GM19240 (cell line): ENCODE data around the gene NRAP.

Source experiments
- DNase-seq: peaks from one replicate; pipeline ENCODE4 v3.0.0; 2011; ENCODE audit warnings: low spot score; ENCODE audit not compliant: insufficient read length

The NRAP gene

DNA sequence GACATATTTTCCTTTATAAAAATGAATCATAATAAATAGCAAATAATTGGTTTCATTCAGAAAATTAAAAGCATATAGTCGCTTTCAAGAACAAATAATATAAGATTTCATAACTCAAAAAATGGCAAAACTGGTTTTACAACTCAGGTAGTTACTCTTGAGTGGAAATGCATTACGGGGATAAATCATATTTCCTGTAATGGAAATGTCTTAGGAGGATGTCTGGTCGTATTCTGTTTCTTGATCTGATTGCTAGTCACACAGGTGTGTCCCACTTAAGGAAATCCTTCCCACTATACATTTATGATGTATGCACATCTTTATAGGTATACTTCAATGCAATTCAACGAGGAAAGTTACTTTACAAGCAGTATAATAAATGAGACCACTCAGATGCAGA lies 20.7 kb downstream of the NRAP start:
- DNase-seq: no peak

DNA sequence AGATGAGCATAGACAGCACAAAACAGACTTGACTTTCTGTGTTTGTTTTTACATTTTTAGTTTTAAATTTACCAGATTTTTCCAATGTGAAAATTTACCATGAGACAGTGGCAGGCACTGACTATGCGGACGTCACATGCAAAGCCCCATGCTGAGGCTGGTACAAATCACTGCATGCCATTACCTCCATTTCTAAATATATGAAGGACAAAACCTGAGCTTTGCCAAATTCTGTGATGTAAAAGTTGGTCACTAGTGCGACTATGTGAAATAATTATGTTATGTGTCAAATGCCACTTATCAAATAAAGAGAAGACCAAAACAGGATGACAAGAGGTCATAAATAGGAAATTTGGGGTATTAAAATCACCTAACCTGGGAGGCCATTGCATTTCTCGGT lies 22.1 kb downstream of the NRAP start:
- DNase-seq: no peak

DNA sequence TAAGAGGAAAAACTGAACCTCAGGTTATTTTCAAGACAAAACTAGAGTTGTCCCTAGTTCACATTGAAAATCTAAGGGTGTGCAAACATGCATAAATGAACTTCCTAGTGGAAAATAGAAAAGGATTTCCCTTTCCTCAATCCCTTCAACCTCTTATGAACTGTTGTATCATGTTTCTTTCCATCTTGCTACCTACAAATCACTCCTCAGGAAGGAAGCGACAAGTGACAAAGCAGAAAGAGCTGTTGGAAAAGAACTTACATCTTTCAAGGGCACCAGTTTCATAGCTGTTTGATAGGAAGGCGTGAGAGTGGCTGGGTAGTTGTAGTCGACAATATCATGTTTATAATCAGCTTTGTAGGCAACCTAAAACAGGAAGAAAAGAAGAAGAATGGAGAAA lies 23.9 kb downstream of the NRAP start:
- DNase-seq: no peak

DNA sequence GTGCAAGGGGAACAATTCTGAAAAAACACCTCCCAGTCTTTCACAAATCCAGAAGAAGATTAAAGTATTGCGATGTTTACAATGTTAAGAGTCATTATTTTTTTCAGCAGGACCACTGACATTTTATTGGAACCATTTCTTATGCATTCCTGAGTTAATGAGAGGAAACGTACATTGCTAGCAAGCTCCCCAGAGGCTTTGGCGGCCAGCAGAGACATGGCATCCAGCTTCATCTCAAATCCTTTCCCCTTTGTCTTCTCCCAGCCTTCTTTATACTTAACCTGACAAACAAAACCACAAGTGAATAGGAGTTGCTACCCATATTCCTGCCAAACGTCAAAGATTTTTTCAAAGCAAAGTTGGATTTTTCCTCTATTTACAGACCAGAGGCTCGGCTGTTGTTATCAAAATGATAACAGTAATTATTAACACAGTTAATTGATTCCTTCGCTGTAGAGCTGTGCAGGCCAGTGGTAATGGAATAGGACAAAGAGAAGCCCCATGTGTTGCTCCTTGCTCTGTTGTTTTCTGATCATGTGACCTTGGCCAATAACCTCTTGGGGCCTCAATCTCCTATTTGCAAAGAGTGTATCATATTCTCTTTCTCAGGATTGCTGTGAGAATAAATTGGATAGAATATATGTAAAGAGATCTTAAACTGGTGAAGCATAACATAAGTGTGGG lies 32.0 kb downstream of the NRAP start:
- DNase-seq: no peak

DNA sequence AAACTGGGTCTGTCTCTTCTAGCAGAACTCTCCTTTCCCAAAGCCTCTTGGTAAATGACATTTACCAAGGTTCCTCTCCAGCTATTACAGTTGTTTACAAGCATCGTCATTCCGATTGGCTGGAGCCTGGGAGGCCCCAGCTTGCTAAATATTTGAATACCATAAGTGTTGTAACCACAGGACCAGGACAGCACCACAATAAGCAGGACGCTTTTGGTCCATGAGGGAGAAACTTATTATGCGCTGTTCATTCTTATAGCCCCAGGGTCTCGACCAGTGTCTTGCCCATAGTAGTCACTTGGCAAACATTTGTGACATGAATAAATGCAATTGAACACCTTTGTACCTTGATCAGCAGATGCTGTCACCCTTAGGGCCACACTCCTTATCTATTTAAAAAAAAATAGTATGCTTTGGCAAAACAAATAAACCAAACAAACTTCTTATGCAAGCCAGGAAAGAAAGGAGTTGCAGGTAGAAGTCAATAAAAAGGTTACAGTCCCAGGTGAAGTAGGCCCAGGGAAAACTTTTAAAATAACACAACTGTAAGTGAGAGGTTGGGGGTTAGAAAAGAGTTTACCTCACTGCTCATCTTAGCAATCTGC lies 32.8 kb downstream of the NRAP start:
- DNase-seq: no peak

DNA sequence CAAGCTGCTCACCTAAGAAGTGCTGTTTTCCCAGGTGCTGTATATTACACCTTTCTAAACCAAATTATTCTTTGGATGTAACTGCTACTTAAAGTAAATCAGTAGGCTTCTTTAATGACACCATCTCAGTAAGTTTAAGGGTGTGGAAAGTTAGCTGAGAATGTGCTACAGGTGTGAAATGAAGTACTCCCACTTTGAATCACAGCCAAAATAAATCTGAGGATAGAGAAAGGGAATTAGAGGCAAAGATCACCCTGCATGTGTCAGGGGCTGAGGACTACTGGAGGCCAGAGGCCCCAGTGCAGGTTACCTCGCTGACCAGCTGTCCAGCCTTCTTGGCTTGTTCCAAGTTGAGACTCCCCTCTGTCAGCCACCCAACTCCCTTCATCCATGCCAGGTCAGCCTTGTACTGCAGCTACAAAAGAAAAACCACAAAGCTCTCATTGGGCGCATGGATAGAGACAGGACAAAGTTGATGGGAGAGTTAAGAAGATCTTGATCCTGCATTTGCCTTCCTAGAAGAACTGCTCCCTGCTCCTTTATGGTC lies 35.2 kb downstream of the NRAP start:
- no peak for DNase-seq

DNA sequence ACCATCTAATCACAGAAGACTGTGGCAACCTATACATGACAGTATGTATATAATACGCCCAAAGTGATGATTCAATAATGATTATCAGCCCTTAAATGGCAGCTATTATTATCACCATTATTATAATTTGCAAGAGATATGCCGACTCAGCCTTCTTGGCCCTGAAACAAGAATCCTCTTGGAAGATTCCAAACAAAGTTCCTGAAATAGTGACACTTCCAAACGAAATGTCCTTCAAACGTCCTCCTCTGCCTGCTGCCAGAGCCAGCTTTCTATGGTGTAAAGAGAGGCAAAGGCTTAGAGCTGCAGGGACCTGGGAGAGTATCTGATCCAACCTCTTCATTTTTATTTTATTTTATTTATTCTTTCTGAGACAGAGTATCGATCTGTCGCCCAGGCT lies 36.0 kb downstream of the NRAP start:
- DNase-seq: no peak

DNA sequence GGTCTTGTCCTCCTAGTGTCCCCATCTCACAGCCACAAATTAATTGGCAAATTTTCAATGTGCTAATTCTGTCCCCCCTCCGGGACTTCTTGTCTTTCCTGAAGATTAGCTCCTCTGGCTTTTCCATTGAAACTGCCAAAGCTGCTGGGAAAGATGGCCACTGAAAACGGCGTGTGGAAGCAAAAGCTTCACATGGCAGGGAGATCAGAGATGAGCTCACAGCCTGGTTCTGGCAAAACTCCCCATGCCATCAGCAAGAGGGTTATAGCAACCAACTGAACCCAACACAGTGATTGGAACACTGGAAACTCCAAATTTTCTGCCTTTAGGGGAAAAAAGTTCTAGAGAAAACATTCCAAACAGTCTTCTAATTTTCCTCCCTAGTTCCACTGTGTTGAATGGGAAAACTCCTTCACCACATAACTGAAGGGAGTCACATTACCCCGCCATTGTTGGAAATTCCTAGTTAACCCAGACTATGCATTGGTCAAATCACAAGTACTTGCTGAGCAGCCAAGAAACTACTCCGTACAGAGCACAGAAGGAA lies 37.0 kb downstream of the NRAP start:
- DNase-seq: no peak

DNA sequence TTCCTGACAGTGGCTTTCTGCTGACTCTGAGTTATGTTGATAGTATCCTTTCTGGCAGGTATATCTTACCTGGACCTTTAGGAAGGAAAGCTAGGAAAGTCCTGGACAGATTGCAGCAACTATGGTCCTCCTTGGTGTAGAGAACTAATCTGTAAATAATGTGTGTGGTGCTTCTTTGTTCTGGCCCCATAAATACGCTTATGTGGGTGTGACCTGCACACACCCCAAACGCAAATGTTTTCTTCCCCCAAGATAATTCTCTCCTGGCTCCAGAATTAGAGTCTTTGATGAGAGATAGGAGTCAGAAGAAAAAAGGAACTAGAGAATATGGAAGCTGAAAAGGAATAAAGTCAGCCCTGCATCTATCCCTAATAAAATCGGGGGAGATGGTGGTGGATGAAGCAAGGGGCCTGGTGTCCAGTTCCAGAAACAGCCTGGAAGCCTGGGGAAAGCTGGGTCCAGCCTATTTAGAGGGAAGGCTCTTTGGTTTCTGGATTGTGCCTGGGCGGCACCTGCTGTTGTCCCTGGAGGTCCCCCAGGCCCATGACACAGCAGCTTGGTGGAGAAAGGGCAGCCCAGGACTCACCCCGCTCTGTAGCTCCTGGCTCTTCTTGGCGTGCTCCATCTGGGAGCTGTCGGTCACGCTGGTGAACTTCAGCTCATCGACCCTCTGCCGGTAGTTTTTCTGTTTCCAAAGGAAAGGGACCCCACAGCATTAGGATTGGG lies 38.2 kb downstream of the NRAP start:
- DNase-seq: no peak

DNA sequence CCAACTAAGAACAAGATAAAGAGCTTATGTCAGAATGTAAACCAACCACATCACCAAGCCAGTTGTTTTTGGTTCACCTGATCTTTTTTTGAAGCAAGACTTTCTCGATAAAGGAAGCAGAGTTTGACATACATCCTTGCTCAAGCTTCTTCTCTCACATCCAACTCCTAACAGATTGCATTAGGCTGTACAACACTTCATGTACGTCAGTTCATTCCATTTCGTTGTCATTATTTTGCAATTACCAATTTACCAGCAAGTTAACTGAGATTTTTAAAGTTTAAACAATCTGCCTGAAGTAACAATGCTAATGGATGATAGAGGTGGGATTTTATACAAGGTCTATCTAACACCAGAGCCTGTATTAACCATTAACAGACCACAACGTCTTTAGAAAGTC lies 41.0 kb downstream of the NRAP start:
- DNase-seq: no peak

DNA sequence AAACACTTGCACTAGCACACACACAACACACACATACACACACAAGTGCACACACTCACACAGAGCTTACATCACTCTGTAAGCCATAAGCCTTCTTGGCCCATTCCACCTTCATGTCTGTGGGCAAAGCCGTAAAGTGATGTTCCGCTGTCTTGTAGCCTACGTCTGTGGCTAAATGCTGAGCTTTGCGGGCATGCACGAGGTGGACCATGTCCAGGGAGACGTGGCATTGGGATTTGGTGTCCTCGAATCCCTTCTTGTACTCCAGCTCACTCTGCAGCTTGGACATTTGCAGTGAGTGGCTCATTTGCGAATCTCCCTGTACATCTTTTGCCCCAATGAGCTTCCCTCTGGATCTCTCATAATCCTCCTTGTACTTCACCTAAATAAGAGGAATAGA lies 42.0 kb downstream of the NRAP start:
- no peak for DNase-seq

DNA sequence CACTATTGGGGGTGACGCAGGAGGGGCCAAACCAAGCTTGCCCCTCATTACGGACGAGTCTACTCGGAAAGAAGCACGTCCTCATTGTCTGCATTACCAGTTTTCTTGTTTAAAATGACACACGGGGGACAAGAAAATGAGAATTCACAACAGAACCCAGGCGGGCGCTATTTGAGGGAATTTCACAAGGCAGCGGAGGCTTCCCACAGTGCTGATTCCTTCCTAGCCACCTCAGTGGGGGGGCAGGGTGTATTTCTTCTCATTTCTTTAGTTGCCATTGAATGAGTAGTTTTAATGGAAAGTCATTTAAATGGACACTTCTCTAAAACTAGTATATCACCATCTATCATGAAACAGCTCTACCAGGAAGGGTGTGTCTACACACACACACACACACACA lies 42.9 kb downstream of the NRAP start:
- DNase-seq: no peak

DNA sequence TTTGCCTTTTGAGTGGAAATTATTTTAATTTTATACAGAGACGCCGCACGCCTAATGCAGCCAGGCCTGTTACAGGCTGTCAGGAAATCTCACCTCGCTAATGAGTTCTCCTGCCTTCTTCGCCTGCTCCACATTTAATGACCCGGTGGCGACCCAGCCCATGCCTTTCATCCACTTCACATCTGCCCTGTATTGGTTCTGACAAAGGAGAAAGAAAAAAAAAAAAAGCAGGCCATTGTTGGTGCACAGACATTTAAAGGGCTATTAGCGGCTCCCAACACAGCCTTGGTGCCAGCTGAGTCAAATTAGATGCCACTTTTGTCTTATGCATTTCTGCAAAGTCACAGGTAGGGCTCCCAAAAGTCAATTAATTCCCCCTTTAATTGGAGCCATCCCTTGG lies 43.3 kb downstream of the NRAP start:
- no peak for DNase-seq

DNA sequence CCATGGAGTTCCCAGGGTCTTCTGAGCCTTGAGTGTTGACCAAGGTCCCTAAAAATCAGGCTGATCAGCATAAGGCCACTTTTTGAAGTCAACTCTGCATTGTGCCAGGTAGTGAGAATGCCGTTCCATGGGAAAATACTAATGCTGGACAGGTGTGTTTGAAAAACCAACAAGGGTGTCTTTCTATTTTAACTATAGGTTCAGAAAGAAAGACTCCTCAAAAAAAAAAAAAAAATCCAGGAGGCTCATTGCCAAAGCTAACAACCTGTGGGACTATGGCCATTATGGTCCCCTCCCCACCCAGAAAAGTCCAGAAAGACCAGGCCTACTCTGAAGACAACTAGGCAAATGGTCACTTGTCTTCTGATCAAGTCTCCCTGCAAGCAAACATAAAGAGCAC lies 44.4 kb downstream of the NRAP start:
- DNase-seq: no peak

DNA sequence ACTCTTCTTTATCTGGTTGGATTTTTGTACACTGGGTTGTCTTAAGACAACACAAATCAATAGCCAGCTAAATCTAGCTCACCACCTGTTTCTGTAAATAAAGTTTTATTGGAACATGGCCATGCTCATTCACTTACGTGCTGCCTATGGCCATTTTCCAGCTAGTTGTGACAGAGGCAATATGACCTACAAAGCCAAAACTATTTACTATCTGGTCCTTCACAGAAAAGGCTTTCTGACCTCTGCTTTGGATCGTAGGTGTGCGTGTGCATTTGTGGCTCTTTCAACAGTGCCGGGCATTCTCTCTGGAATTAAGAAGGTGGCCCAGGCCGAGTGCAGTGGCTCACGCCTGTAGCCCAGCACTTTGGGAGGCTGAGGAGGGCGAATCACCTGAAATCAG lies 45.5 kb downstream of the NRAP start:
- no peak for DNase-seq

DNA sequence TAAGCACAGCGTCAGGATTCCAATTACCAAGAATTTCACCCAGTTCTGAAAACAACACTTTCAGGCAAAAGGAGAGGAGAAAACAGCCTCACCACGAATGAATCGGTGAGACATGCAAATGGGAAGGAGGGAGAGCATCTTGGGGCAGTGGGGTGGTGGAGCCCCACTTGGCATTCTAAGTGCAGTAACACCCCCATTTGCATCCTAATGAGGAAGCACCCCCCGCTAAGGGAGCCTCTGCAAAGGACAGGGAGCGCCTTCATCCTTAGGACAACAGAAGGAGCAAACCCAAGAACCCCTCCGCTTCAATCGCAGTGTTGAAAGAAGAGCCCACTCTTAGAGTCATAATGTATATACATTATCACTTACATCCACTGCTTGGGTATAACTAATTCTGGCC lies 46.8 kb downstream of the NRAP start:
- DNase-seq: no peak

DNA sequence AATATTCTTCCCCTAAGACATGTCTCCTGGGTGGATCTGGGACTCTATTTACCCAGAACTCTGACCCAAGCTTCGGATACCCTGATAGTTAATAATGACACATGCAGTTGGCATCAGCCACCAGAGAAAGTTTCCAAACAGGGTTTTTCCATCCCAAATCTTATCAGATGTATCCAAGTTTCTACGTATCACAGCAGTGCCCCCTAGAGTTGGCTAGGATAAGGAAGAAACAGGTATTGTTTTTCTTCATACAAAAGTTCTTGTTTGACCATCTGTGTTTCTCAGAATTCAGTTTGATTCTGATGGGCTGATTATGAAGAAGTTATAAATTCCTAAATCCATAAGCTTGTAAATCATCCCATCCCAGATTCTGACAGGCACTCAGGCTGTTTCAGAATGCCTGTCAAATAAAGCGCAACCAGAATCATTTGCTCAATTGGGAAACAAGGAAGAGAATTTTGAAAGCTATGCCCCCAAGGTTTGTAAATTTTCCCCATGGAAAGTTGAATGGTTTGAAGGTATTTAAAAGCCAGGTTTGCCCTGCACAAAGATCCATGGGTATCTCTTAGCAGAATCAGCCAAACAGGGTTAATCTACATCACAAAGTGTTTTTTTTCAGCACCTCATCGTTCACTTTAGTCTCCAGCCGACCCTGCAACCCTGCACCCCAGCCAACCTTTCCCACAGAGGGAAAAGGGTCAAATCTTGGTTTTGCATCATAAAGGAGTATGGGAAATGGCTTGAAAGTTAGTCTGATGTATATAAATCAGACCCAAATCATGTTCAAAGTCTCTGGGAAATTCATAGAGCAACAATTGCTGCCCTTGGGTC lies 47.4 kb downstream of the NRAP start:
- DNase-seq: no peak

DNA sequence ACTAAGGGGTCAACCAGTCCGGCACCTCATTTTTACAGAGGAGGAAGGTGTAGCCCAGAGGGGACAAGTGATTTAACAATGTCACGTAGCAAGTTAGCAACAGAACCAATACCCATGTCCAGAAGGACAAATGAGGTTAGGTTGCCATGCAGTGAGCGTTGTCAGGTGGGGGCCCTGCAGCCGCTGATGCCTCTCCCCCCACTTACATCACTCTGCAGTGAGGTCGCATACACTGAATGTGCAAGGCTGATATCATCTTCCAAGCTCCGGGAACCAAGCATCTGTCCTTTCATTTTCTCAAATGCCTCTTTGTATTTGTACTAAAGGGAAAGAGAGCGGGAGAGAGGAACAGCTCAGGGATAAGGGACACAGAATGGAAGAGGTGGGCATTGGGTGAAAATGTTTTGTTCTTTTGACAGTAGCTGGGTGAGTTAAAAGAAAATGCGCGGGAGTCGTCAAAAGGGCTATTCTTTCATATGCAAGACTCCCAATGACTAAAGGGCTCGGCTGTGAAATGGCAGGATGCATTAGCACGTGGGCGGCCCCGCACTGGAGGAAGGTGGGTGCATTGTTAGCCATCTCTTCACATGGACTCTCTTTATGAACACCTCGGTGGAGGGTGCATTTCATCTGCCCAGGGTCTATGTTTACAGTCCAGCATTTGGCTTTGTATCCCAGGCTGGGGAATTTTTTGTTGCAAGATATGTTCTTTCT lies 49.7 kb downstream of the NRAP start:
- no peak for DNase-seq

DNA sequence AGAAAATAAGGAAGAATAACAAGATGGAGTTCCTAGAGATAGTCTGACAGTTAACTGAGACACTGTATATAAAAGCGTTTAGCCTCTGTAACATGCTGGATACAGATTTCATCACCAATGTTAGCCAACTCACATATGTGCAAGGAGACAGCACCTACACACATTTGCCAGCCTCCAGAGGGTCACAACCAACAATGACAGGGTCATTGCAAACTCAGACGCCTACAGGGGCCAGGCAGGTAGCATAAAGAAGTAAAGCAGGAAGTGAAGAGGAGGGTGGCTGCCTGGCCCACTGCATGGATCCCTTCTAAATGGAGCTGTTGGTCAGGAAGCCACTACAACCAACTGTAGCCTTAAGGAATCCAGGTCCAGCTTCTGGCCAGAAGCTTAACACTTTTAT lies 50.4 kb downstream of the NRAP start:
- no peak for DNase-seq

DNA sequence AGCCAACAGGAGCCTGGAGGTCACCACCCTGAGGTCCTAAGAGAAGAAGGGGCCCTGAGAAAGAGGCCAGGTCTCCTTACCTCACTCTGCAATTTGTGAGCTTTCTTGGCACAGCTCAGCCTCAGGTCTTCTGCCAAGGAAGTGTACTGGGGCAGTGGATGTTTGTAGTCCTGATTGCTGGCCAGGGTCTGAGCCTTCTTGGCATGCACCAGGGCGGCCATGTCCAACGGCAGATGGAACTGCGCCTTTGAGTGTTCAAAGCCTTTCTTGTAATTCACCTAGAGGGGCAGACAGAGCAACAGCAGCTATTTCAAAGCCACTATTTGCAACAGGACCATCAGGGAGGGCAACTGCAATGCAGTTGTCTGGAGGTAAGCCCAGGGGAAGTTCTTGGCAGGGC lies 51.7 kb downstream of the NRAP start:
- DNase-seq: no peak
